ENCODE results near the gene NHSL2.

The NHSL2 gene

DNA sequence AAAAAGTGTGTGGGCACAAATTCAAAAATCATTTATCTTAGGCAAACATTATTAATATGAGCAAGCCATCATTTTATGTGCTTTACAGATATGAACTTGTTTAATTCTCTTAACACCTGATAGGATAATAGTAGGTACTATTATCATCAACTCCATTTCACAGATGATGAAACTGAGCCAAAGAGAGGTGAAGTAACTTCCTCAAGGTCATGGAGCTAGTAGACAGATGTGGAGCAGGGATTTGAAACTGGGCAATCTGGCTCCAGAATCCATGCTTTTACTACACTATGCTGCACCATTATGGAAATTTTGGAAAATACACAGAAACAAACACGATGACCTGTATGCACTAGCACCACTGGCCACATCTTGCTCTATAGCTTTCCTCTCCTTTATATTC lies 269.9 kb downstream of the NHSL2 start:
- H3K27me3 ChIP-seq (ENCODE audit: control insufficient read depth in 1 of 2, insufficient read depth in 2 of 2, low read length in 2 of 2), result no peaks in the 10 kb centered on the region
- H3K4me1 ChIP-seq (ENCODE audit: control insufficient read depth in 1 of 2, insufficient read depth in 2 of 2, low read length in 2 of 2), result peaks cover 10 to 13% of the 10 kb centered on the region in 2 donors
- no peak overlapping the region for H3K27ac ChIP-seq (ENCODE audit: low read depth, low read length)
- no peak overlapping the region for H3K9ac ChIP-seq (ENCODE audit: low read depth in 1 of 2, low read length in 2 of 2)
- no peaks in the 10 kb centered on the region for H3K9me3 ChIP-seq (ENCODE audit: control insufficient read depth in 1 of 2, low read length in 2 of 2)
- H3K4me3 ChIP-seq (ENCODE audit: low read depth in 1 of 2, low read length in 2 of 2), result peak overlapping the region in 1 of 2 donors; percentile 92
- no peaks in the 10 kb centered on the region for H3K36me3 ChIP-seq (ENCODE audit: control insufficient read depth in 1 of 2, insufficient read depth in 2 of 2, low read length in 2 of 2)

DNA sequence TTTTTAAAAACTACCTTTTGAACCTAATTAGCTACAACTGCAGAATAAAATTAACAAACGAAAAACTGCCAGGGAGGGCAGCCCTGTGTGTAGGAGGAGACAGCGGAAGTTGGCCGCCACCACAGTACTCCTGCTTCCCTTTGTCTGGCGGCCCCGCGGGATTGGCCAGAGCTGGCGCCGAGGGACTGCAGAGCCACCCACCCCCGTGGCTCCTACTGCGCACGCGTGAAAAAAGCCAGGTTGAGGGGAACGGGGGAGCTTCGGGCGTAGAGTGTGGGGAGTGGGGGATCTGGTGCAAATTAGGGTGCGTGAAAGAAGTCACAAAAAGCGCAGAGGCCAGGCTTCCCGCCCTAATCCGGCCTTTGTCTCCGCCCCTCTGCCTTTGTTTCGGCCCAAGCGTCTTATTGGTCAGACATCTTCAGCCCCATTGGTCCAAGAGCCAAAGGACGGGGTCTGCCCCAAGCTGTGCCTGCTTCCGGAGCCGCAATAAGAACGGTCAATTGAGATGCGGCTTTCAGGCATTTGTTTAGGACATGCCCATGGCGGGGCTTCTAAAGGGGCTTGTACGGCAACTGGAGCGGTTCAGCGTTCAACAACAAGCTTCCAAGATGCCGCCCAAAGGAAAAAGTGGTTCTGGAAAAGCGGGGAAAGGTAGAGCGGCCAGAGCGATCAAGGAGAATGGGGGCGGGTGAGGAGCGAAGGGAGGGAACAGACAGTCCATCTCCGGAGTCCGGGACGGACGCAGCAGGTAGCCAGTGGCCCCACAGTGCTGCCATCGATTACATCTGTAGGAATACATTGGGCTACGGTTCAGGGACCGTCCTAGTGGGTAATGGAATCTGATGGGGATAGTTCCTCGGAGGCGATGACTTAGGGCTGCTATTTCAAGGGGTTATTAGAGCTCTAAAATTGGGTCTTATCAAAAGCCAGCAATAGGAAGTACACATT lies 270.8 kb downstream of the NHSL2 start, which contains the start of gene PIN4:
Gene PIN4, plus strand, starts transcription at position 580 of the 948 bp plus-strand sequence. Its CDS starts 29 bp downstream, at position 609.
- Histone ChIP-seq H3K9me3 (ENCODE audit: control insufficient read depth in 1 of 2, low read length in 2 of 2) (no peaks in the 10 kb centered on the region), H3K4me3 (ENCODE audit: low read depth in 1 of 2, low read length in 2 of 2) (peak within 1 kb of the TSS; percentile 91 to 92), H3K27ac (ENCODE audit: low read depth, low read length) (peak within 1 kb of the TSS; percentile 73), H3K9ac (ENCODE audit: low read depth in 1 of 2, low read length in 2 of 2) (peak within 1 kb of the TSS; percentile 69), H3K36me3 (ENCODE audit: control insufficient read depth in 1 of 2, insufficient read depth in 2 of 2, low read length in 2 of 2) (no peaks in the 10 kb centered on the region), H3K4me1 (ENCODE audit: control insufficient read depth in 1 of 2, insufficient read depth in 2 of 2, low read length in 2 of 2) (peaks cover 10 to 13% of the 10 kb centered on the region in 2 donors), H3K27me3 (ENCODE audit: control insufficient read depth in 1 of 2, insufficient read depth in 2 of 2, low read length in 2 of 2) (no peaks in the 10 kb centered on the region)

DNA sequence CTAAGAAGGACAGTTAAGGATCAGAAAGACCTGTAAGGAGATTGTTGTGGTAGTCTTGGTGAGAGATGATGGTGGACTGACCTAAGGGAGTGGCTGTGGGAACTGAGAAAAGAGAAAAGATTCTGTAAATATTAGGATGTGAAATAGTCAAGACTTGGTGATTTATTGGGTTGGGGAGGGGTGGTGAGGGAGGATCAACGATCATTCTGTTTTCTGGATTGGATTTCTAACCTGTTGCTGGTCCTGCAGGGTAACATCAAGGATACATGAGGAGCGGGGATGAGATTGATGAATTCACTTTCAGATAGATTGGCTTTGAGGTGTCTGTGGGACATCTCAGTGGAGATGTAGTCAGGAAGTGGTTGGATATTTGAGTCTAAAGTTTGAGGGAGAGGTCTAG lies 272.3 kb downstream of the NHSL2 start:
- Histone ChIP-seq H3K4me3 (ENCODE audit: low read depth in 1 of 2, low read length in 2 of 2) (peak overlapping the region; percentile 91 to 92), H3K27me3 (ENCODE audit: control insufficient read depth in 1 of 2, insufficient read depth in 2 of 2, low read length in 2 of 2) (no peaks in the 10 kb centered on the region), H3K36me3 (ENCODE audit: control insufficient read depth in 1 of 2, insufficient read depth in 2 of 2, low read length in 2 of 2) (no peaks in the 10 kb centered on the region), H3K4me1 (ENCODE audit: control insufficient read depth in 1 of 2, insufficient read depth in 2 of 2, low read length in 2 of 2) (peaks cover 10 to 13% of the 10 kb centered on the region in 2 donors), H3K9ac (ENCODE audit: low read depth in 1 of 2, low read length in 2 of 2) (no peak overlapping the region), H3K9me3 (ENCODE audit: control insufficient read depth in 1 of 2, low read length in 2 of 2) (no peaks in the 10 kb centered on the region), H3K27ac (ENCODE audit: low read depth, low read length) (no peak overlapping the region)

DNA sequence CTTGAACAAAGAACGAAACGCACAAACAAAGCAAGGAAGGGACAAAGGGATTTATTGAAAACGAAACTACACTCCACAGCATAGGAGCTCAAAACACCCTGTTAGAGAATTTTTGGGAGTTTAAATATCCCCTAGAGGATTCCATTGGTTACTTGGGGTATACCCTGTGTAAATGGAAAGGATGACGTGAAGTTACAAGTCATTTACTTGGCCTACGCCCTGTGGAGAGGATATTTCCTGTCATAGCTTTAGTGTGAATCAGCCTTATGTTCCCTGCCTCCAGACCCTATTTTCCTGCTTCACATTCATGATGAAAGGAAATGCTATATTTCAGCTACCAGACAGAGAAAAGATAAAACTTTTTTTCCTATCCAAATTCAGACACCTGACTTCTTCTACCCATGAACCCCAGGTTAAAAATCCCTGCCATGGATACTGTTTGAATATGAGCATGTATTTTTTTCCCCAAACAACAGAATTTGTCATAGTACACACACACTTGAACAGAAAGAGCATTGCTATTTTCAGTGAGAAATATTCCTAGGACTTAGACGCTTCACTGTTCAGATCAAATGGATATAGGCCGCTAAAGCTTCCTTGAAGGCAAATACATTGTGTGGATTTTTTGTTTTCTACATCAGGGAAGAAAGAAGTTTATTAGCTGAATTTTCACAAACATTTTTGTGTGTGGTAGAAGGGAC lies 291.3 kb downstream of the NHSL2 start:
- H3K9me3 ChIP-seq (ENCODE audit: control insufficient read depth in 1 of 2, low read length in 2 of 2), result no peaks in the 10 kb centered on the region
- no peaks in the 10 kb centered on the region for H3K4me1 ChIP-seq (ENCODE audit: control insufficient read depth in 1 of 2, insufficient read depth in 2 of 2, low read length in 2 of 2)
- H3K4me3 ChIP-seq (ENCODE audit: low read depth in 1 of 2, low read length in 2 of 2), result no peak overlapping the region
- no peaks in the 10 kb centered on the region for H3K27me3 ChIP-seq (ENCODE audit: control insufficient read depth in 1 of 2, insufficient read depth in 2 of 2, low read length in 2 of 2)
- H3K36me3 ChIP-seq (ENCODE audit: control insufficient read depth in 1 of 2, insufficient read depth in 2 of 2, low read length in 2 of 2), result peaks cover 0 to 27% of the 10 kb centered on the region in 2 donors
- H3K27ac ChIP-seq (ENCODE audit: low read depth, low read length), result no peak overlapping the region
- no peak overlapping the region for H3K9ac ChIP-seq (ENCODE audit: low read depth in 1 of 2, low read length in 2 of 2)

Measured in duodenal mucosa (tissue), 2 donors.